Left hindlimb (tissue), 1 donor: Measurements from ENCODE around the gene RBAK.
"Not testable (repeated sequence)": the region's sequence is repeated elsewhere in the genome, so short reads cannot be mapped to it uniquely, and the experiment has no call there.

Source experiments
- DNase-seq: peaks from one replicate; pipeline ENCODE4 v3.0.0-alpha.2; 2018

RBAK gene

GRCh38 chr7:5045558-5046396, at the start of gene RBAK:
Gene RBAK (plus strand): TSS chr7:5045860. CDS start chr7:5048077, 2,217 bp downstream.
- DNase-seq = peak; percentile 94

- DNase-seq = no peak
Measured at GRCh38 chr7:4996696-4997222, 48.9 kb upstream of the RBAK start.

GRCh38 chr7:4998244-4998643, 47.4 kb upstream of the RBAK start:
- DNase-seq = no peak

DNA sequence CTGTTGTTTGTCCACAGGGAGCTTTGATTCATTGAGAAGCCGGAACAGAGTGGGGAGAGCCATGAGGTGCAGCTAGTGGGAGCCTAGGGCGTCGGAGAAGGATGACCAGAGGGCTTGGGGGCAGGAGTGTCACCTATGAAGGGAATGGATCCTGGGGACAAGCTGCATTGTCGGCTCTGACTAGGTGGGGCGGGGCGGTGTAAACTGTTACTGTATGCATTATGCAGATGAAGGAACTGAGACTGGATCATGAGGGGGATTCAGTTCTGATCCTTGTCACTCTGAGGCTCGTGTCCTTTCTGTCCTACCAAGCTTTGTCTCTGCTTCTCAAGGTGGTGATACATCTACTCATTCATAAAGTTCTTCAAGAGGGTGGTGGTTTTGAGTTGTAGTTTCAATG, 46.8 kb upstream of the RBAK start:
- DNase-seq = no peak

DNA sequence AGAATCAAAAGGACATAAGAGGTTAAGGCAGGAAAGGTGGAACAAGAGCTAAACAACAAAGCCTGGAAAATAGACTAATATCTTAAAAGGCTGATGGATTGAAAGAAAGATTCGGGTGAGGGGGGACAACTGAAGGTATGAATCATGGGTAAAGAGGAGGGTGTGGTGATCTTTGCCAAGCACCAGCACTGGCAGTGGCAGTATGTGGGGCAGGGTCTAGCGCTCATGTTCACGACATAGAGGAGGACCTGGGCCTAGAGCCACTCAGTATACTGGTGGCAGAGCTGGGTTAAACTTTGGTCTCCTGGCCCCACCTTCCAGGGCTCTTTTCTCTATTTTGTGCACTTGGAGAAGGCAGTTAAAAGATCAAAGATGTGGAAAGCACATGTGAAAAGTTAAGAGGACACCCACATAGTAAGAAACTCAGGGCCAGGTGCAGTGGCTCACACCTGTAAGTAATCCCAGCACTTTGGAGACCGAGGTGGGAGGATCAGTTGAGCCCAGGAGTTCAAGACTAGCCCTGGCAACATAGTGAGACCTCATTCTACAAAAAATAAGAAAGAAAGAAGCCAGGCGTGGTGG, 46.2 kb upstream of the RBAK start:
- DNase-seq = no peak

DNA sequence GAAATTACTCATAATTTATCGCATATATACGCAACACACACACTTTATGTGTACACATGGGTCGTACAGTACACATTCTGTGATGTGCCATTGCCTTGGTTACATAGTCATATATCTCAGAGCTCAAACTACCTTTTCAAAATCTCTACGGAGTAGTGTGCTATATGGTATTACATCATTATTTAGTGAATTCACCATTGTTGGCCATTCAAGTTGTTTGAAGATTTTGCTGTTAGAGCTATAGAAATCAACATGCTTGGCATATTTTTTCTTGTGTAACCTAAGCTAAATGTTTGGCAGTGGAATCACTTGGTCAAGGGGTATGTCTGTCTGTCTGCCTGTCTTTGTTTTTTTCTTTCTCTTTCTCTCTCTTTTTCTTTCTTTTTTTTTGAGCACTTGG, 44.7 kb upstream of the RBAK start:
- no peak for DNase-seq

DNA sequence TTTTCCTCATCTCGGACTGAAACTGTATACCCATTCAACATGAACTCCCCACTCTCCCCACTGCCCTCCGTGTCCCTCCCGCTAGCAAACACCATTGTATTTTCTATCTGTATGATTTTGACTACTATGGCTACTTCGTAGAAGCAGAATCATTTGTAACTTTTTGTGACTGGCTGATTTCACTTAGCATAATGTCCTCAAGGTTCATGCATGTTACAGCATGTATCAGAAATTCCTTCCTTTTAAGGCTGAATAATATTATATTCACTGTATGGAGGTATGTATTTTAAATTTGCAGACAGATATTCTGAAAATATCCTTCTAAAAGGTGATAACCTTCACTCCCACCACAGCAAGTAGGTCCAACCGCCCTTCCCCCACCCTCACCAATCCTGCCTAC, 43.7 kb upstream of the RBAK start:
- DNase-seq = no peak

- DNase-seq = no peak
Measured at GRCh38 chr7:5005066-5005465, 40.6 kb upstream of the RBAK start.

GRCh38 chr7:5012985-5013384, 32.7 kb upstream of the RBAK start:
- no peak for DNase-seq

GRCh38 chr7:5015936-5016335, 29.7 kb upstream of the RBAK start:
- DNase-seq = not testable (repeated sequence)

- DNase-seq = not testable (repeated sequence)
Measured at GRCh38 chr7:5017626-5018025, 28.0 kb upstream of the RBAK start.

DNA sequence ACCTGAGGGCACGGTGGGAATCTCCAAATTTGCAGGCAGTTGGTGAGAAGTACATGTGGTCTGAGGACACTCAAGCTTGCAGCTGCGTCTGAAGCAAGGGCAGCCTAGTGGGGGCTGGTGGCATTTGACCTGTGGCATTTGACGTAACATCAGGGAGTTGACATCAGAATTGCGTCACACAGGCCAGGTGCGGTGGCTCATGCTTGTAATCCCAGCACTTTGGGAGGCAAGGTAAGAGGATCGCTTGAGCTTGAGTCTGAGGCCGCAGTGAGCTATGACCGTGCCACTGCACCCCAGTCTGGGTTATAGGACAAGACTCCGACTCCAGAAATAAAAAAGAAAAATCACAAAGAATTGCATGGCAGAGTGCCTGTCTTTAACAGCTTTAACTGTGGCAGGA, 25.6 kb upstream of the RBAK start:
- DNase-seq = no peak

GRCh38 chr7:5020976-5021550, 24.6 kb upstream of the RBAK start:
- not testable (repeated sequence) for DNase-seq

- not testable (repeated sequence) for DNase-seq
Measured at GRCh38 chr7:5023626-5024025, 22.0 kb upstream of the RBAK start.

GRCh38 chr7:5027796-5028410, 17.8 kb upstream of the RBAK start:
- not testable (repeated sequence) for DNase-seq

DNA sequence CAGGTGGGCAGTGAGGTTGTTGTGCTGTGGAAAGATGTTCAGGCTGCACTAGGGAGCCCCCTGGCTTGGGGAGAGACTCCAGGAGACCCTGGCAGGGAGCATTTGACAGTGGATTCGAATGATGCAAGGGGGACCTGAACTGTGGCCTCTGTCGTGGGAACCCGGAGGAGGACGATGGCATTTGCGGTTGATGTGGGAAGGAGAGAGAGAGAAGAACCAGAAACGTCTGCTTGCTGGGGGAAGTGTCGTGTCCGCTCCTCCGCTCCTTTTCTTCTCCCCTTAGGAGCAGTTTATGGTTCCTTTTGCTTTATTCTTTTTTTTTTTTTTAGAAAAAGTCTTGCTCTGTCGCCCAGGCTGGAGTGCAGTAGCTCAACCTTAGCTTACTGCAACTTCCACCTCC, 12.5 kb upstream of the RBAK start:
- not testable (repeated sequence) for DNase-seq

- DNase-seq = no peak
Measured at GRCh38 chr7:5035276-5035675, 10.4 kb upstream of the RBAK start.

- DNase-seq = no peak
Measured at GRCh38 chr7:5036446-5036845, 9.2 kb upstream of the RBAK start.

DNA sequence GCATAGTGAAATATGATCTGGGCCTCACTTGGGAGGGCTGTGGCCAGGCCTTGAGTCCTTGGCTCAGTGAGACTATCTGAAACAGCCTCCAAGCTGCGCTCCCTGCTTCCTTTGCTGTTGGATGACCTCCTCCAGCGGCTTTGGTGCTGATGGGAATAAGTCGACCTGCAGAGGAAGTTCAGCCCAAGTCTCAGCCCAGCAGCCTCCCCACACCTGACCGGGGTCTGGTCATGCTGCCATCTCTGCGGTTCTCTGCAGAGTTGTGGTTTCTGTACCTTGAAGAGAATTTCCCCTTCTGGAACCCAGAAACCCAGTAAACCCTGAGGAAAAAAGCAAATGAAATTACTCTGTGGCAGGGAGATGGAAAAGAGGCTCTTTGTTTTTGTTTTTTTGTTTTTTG, 4.6 kb upstream of the RBAK start:
- DNase-seq = no peak

DNA sequence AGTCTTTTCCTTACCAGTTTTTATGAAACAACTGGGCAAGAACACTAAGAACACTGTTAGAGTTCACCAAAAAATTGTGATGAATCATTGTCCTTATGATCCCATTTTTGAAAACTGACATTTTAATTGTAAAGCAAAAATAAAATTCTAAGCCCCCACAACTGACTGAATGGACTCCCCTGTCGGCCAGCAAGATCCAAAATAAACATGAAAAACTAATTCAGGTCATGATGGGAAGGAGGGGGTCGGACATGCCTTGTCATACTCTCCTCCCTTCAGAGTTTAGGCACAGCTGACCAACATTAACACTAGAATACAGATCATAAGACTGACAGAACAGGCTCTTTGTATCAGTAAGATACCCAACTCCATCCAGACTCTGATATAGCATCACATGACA, 2.0 kb upstream of the RBAK start:
- DNase-seq = no peak

DNA sequence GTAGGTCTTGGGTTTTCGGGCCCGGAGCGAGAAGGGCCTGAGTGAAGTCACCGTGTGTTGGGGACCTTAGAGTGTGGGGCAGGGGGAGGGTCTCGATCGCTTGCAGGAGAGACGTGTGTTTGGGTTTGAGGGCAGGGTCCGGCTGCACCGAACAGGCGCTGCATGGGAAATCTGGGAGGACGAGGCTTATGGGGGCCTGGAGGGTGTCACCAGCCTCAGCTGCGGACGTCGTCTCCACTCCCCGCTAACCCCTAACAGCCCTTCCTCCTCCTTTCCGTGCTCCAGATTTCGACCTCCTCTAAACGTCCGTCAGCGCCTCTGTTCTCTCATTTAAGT, 705 bp downstream of the RBAK start:
- peak; percentile 32 for DNase-seq

GRCh38 chr7:5047127-5047526, 1.5 kb downstream of the RBAK start:
- DNase-seq = not testable (repeated sequence)

GRCh38 chr7:5050676-5051075, 5.0 kb downstream of the RBAK start:
- DNase-seq = no peak

GRCh38 chr7:5051731-5052130, 6.1 kb downstream of the RBAK start:
- DNase-seq = not testable (repeated sequence)
